H9 (cell line): Measurements from ENCODE around the gene FAM217B. TPM values are rescaled to one million over a fixed set of nuclear protein-coding genes. Genes with fewer than 3 reads are reported as not detected.

ENCODE experiments used
- DNase-seq: peaks from one replicate; pipeline ENCODE4 v3.0.0-alpha.2; 2017
- H2AFZ ChIP-seq: one replicate; pipeline ENCODE4 v1.6.1; 2013; ENCODE audit warnings: mild to moderate bottlenecking, low read length, control low read depth, moderate library complexity
- H2AK5ac ChIP-seq: 2 replicates; pipeline ENCODE4 v1.6.1; 2013; ENCODE audit warnings: low read length, control low read depth, mixed read lengths; ENCODE audit not compliant: insufficient read length
- H2BK120ac ChIP-seq: one replicate; pipeline ENCODE4 v1.6.1; 2013; ENCODE audit warnings: low read depth, mild to moderate bottlenecking, low read length, control low read depth, inconsistent platforms; ENCODE audit not compliant: poor library complexity, severe bottlenecking
- H2BK12ac ChIP-seq: 2 replicates; pipeline ENCODE4 v1.6.1; 2013; ENCODE audit warnings: low read length, control low read depth, mixed read lengths, low read depth; ENCODE audit not compliant: insufficient read length
- H2BK15ac ChIP-seq: 2 replicates; pipeline ENCODE4 v1.6.1; 2013; ENCODE audit warnings: low read depth, low read length, control low read depth
- H2BK20ac ChIP-seq: one replicate; pipeline ENCODE4 v1.6.1; 2013; ENCODE audit warnings: low read depth, mild to moderate bottlenecking, low read length, control low read depth, inconsistent platforms; ENCODE audit not compliant: poor library complexity, severe bottlenecking
- H2BK5ac ChIP-seq: 2 replicates; pipeline ENCODE4 v1.6.1; 2013; ENCODE audit warnings: low read length, control low read depth, mixed read lengths; ENCODE audit not compliant: insufficient read length
- H3K14ac ChIP-seq: 2 replicates; pipeline ENCODE4 v1.6.1; 2013; ENCODE audit warnings: low read length, control low read depth; ENCODE audit not compliant: insufficient read depth
- H3K18ac ChIP-seq: 2 replicates; pipeline ENCODE4 v1.6.1; 2013; ENCODE audit warnings: low read depth, mild to moderate bottlenecking, mixed read lengths, low read length, control low read depth; ENCODE audit not compliant: insufficient read length
- H3K23ac ChIP-seq: 2 replicates; pipeline ENCODE4 v1.6.1; 2013; ENCODE audit warnings: low read length, control low read depth, mixed read lengths, low read depth; ENCODE audit not compliant: insufficient read length
- H3K23me2 ChIP-seq: 2 replicates; pipeline ENCODE4 v1.6.1; 2013; ENCODE audit warnings: low read depth, mild to moderate bottlenecking, mixed read lengths, low read length, control low read depth; ENCODE audit not compliant: insufficient read length, poor library complexity, severe bottlenecking
- H3K27ac ChIP-seq: 2 replicates; pipeline ENCODE4 v1.5.1; 2013; ENCODE audit warnings: low read length, control low read depth, mixed read lengths, low read depth; ENCODE audit not compliant: insufficient read length
- H3K27me3 ChIP-seq: 2 replicates; pipeline ENCODE4 v1.6.1; 2013; ENCODE audit warnings: low read length, control low read depth, inconsistent platforms; ENCODE audit not compliant: insufficient read depth
- H3K4ac ChIP-seq: 2 replicates; pipeline ENCODE4 v1.6.1; 2013; ENCODE audit warnings: low read depth, mild to moderate bottlenecking, control low read depth, inconsistent platforms, low read length, moderate library complexity
- H3K4me1 ChIP-seq: 2 replicates; pipeline ENCODE4 v1.6.1; 2013; ENCODE audit warnings: low read length, control low read depth, inconsistent platforms; ENCODE audit not compliant: insufficient read depth
- H3K4me2 ChIP-seq: 2 replicates; pipeline ENCODE4 v1.6.1; 2013; ENCODE audit warnings: low read length, control low read depth, mixed read lengths; ENCODE audit not compliant: insufficient read length, insufficient read depth
- H3K56ac ChIP-seq: 2 replicates; pipeline ENCODE4 v1.6.1; 2013; ENCODE audit warnings: low read depth, mild to moderate bottlenecking, mixed read lengths, low read length, control low read depth; ENCODE audit not compliant: insufficient read length
- H3K79me1 ChIP-seq: 2 replicates; pipeline ENCODE4 v1.6.1; 2013; ENCODE audit warnings: low read depth, mild to moderate bottlenecking, moderate library complexity, low read length, control low read depth, inconsistent platforms; ENCODE audit not compliant: insufficient read depth, poor library complexity, severe bottlenecking
- H3K79me2 ChIP-seq: 2 replicates; pipeline ENCODE4 v1.6.1; 2013; ENCODE audit warnings: low read length, control low read depth, inconsistent platforms; ENCODE audit not compliant: insufficient read depth
- H3K9ac ChIP-seq: 2 replicates; pipeline ENCODE4 v1.6.1; 2013; ENCODE audit warnings: low read length, control low read depth, mixed read lengths; ENCODE audit not compliant: insufficient read length; ENCODE audit errors: extremely low read depth
- H3K9me3 ChIP-seq: one replicate; pipeline ENCODE4 v1.6.1; 2013; ENCODE audit warnings: low read depth, low read length, inconsistent platforms; ENCODE audit not compliant: control insufficient read depth
- H3T11ph ChIP-seq: one replicate; pipeline ENCODE4 v1.6.1; 2013; ENCODE audit warnings: mild to moderate bottlenecking, low read length, control low read depth, inconsistent platforms
- H4K20me1 ChIP-seq: one replicate; pipeline ENCODE4 v1.6.1; 2013; ENCODE audit not compliant: control insufficient read depth, insufficient read length, insufficient read depth
- H4K5ac ChIP-seq: 2 replicates; pipeline ENCODE4 v1.6.1; 2013; ENCODE audit warnings: low read depth, mild to moderate bottlenecking, mixed read lengths, low read length, control low read depth; ENCODE audit not compliant: insufficient read length
- H4K8ac ChIP-seq: replicated peaks from 2 replicates; pipeline ENCODE4 v1.6.1; 2013; ENCODE audit warnings: low read length, control low read depth, mixed read lengths, low read depth; ENCODE audit not compliant: insufficient read length
- H4K91ac ChIP-seq: 2 replicates; pipeline ENCODE4 v1.6.1; 2013; ENCODE audit warnings: low read depth, mild to moderate bottlenecking, moderate library complexity, mixed read lengths, low read length, control low read depth; ENCODE audit not compliant: insufficient read length
- H3K27ac Mint-ChIP-seq, 3 experiments: 2 replicates in 2 of 3; 3 replicates in 1 of 3; pipeline ENCODE4 v1.8.0; 2020 to 2021; ENCODE audit warnings: mixed read lengths in 3 of 3, mild to moderate bottlenecking in 1 of 3, moderate library complexity in 1 of 3
- H3K27me3 Mint-ChIP-seq: 2 replicates; pipeline ENCODE4 v1.8.0; 2021; ENCODE audit warnings: low read depth, mild to moderate bottlenecking, moderate library complexity, mixed read lengths
- H3K36me3 Mint-ChIP-seq, 3 experiments: 2 replicates in 2 of 3; 3 replicates in 1 of 3; pipeline ENCODE4 v1.8.0; 2020 to 2021; ENCODE audit warnings: low read depth in 3 of 3, mixed read lengths in 3 of 3; ENCODE audit not compliant: insufficient read depth in 1 of 3
- H3K4me1 Mint-ChIP-seq, 2 experiments: 2 replicates each; pipeline ENCODE4 v1.8.0; 2020; ENCODE audit warnings: mixed read lengths in 2 of 2
- H3K4me3 Mint-ChIP-seq, 2 experiments: 2 replicates in 1 of 2; 3 replicates in 1 of 2; pipeline ENCODE4 v1.8.0; 2020 to 2021; ENCODE audit warnings: mild to moderate bottlenecking in 2 of 2, mixed read lengths in 2 of 2, moderate library complexity in 1 of 2
- H3K9me3 Mint-ChIP-seq, 2 experiments: 2 replicates in 1 of 2; 3 replicates in 1 of 2; pipeline ENCODE4 v1.8.0; 2020; ENCODE audit warnings: mild to moderate bottlenecking in 2 of 2, mixed read lengths in 2 of 2, moderate library complexity in 1 of 2
- WGBS: extraction: QIAGEN DNeasy Blood & Tissue Kit; methylation state at CpG from one replicate; pipeline ENCODE4 v1.1.7; 2013; ENCODE audit warnings: missing lambda C conversion rate, low lambda C conversion rate, mixed read lengths; ENCODE audit not compliant: insufficient read length; ENCODE audit errors: extremely low coverage; 5-methylcytosine and 5-hydroxymethylcytosine counted together
- total RNA-seq: library from RNA; stranded (reverse); gene quantifications from 2 replicates; pipeline ENCODE4 v1.2.1, GENCODE V29; 2021
- TF ChIP-seq, protein P1 (sequence below): fragments of 200-600 bp; sonication (generic); conservative IDR thresholded peaks from 3 replicates; pipeline ENCODE4 v1.8.0; 2021; ENCODE audit warnings: antibody characterized with exemption, mild to moderate bottlenecking

The FAM217B gene
- total RNA-seq, 1 experiment from 2014 or later = 24.5 TPM

GRCh38 chr20:59932616-59933295 lies 7.4 kb upstream of the FAM217B start:
- Histone ChIP-seq H4K5ac (no peak overlapping the region), H2AK5ac (no peak overlapping the region), H3K9me3 (no peaks in the 10 kb centered on the region), H3K4me2 (no peak overlapping the region), H3K9ac (no peak overlapping the region), H4K20me1 (no peaks in the 10 kb centered on the region), H2BK5ac (no peak overlapping the region), H2BK12ac (no peak overlapping the region), H3K79me2 (no peaks in the 10 kb centered on the region), H2BK15ac (no peak overlapping the region), H3K23me2 (peaks cover 5% of the 10 kb centered on the region), H3T11ph (no peak overlapping the region), H4K8ac (no peak overlapping the region), H2BK120ac (no peak overlapping the region), H2BK20ac (no peak overlapping the region), H3K79me1 (no peaks in the 10 kb centered on the region), H3K4me1 (no peaks in the 10 kb centered on the region), H3K23ac (no peak overlapping the region), H3K27ac (no peak overlapping the region), H3K14ac (no peak overlapping the region), H3K18ac (no peak overlapping the region), H3K56ac (no peak overlapping the region), H3K4ac (no peak overlapping the region), H3K27me3 (peaks cover 2% of the 10 kb centered on the region; the same call in 1 of the 2 replicates), H2AFZ (no peak overlapping the region), H4K91ac (no peak overlapping the region)
- Mint-ChIP-seq H3K4me3 (no peak overlapping the region), H3K9me3 (no peaks in the 10 kb centered on the region; a peak in 1 of 5 replicates), H3K4me1 (peaks cover 6 to 19% of the 10 kb centered on the region in 2 experiments), H3K36me3 (no peaks in the 10 kb centered on the region), H3K27ac (no peak overlapping the region; a peak in 1 of 7 replicates), H3K27me3 (peaks cover 35% of the 10 kb centered on the region)
- no CpG with 5 or more reads among the region's 72 CpGs for WGBS
- no peak for DNase-seq
- TF ChIP-seq, protein P1, sequence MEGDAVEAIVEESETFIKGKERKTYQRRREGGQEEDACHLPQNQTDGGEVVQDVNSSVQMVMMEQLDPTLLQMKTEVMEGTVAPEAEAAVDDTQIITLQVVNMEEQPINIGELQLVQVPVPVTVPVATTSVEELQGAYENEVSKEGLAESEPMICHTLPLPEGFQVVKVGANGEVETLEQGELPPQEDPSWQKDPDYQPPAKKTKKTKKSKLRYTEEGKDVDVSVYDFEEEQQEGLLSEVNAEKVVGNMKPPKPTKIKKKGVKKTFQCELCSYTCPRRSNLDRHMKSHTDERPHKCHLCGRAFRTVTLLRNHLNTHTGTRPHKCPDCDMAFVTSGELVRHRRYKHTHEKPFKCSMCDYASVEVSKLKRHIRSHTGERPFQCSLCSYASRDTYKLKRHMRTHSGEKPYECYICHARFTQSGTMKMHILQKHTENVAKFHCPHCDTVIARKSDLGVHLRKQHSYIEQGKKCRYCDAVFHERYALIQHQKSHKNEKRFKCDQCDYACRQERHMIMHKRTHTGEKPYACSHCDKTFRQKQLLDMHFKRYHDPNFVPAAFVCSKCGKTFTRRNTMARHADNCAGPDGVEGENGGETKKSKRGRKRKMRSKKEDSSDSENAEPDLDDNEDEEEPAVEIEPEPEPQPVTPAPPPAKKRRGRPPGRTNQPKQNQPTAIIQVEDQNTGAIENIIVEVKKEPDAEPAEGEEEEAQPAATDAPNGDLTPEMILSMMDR = no peak
